ENCODE results near the gene ACSF3.

DNA sequence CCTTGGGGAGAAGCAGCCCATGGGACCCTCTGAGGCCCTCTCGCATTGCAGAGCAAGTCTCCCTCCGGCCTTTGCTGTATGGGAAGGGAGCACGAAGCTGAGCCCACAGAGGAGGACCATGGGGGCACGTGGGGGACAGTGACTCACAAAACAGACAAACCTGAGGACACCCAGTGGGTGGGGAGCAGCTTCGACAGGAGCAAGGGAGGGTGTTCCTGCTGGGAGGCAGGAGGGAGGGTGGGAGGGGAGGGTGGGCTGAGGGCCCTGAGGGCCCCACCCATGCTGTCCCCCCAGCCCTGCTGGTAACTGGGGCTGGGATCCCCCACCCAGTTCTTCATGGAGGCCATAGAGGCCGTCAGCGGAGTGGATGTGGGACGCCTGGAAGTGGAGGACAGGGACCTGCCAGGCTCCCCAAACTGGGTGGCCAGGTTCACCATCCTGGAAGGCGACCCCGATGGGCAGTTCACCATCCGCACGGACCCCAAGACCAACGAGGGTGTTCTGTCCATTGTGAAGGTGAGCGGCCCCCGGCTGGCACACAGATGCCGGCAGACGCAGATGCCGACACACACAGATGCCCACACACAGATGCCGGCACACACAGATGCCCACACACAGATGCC lies 94.2 kb downstream of the ACSF3 start:
- TF ChIP-seq GATA3 (IDR thresholded peaks at IDR 0.05; ENCODE audit: low read depth, low read length) (no peak), GATA2 (IDR thresholded peaks at IDR 0.05; ENCODE audit: low read depth, low read length) (no peak)

Data from SH-SY5Y (cell line).